Ureter (tissue), 1 donor: Measurements from ENCODE around the gene LRRC3B. TPM values are rescaled to one million over a fixed set of nuclear protein-coding genes. Genes with fewer than 3 reads are reported as not detected.
"Not testable (repeated sequence)": the region's sequence is repeated elsewhere in the genome, so short reads cannot be mapped to it uniquely, and the experiment has no call there.

Source experiments
- DNase-seq: peaks from one replicate; pipeline ENCODE4 v3.0.0-alpha.2; 2020; ENCODE audit warnings: low spot score
- total RNA-seq: library from RNA; stranded (reverse); gene quantifications from one replicate; pipeline ENCODE4 v1.2.4, GENCODE V29; 2023
- donor health status: DM: yes; HTN: yes; CAD: no.

LRRC3B gene, protein sequence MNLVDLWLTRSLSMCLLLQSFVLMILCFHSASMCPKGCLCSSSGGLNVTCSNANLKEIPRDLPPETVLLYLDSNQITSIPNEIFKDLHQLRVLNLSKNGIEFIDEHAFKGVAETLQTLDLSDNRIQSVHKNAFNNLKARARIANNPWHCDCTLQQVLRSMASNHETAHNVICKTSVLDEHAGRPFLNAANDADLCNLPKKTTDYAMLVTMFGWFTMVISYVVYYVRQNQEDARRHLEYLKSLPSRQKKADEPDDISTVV
- 0.62 TPM for total RNA-seq

GRCh38 chr3:26622621-26623418, at the start of gene LRRC3B:
TSS of gene LRRC3B (plus strand) at chr3:26622772. CDS start at chr3:26709673, 86,901 bp downstream.
- no peak for DNase-seq

DNA sequence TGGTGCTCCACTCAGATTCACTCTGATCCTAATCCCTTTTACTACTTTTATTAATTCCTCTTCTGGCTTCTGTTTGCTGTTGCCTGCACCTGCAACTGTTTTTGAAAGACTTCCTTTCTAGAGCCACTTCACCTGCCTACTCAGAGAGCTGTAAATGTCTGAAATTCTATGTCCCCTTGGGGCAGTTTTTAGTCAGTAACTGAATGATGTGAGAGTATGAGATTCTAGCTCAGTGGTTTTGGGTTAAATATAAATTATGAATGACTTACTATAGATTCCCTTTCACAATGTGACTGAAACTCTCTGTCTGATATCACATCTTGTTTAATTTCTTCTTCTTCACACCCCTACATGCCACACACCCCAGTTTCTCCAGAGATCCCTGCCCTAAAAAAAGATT, 47.8 kb upstream of the LRRC3B start:
- no peak for DNase-seq

- no peak for DNase-seq
Measured at GRCh38 chr3:26579116-26579515, 43.5 kb upstream of the LRRC3B start.

DNA sequence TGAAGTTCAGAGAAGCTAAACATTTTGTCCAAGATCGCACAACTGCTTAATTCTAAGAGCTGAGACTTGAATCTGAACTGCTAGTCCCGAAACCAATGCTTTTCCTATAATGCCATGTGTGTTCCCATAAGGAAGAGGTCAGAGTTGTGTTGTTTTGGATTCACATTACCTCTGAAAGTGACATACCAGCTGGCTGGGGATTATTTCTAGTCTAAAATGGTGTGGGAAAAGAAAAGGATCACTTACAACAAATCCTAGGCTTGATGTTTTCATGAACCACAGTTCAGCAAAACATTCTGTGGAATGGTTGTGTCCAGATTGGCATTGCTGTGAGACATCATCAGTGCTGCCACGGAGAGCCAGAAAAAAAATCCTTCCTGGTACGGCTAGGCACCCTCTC, 35.0 kb upstream of the LRRC3B start:
- DNase-seq: no peak

DNA sequence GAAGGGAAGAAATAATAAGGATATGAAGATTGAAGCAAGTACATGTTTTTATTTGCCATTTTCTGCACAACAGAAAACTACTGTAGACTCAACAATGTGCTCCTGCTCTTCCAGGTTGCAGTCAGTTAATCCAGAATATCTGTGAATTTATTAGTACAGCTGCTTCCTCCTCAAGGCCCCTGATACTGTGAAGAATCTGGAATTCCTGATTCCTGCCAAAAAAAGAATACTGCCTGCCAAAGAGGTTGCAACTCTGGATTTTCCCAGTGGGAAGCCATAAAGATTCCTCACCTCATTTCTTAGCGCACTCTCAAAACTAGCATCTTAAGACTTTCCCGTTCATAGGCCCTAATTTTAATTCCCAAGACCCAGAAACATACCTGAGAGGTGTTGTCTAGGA, 33.6 kb upstream of the LRRC3B start:
- no peak for DNase-seq

DNA sequence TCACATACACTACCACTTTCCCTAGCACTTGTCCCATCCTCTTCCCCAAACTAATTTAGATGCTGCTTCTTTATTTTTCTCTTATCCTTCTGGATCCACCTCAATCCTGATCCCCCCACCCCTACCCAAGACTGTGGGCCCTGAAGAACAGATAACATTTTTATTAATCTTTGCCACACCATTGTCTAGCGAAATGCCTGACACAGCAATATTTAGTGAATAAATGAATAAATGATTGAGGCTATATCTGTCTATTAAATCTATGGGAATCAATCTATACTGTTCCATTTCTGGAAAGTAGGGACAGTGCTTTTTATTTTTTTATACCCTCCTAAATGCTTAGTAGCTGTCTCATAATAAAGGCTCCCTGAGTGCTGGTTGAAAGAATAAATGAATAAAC, 32.9 kb upstream of the LRRC3B start:
- no peak for DNase-seq

DNA sequence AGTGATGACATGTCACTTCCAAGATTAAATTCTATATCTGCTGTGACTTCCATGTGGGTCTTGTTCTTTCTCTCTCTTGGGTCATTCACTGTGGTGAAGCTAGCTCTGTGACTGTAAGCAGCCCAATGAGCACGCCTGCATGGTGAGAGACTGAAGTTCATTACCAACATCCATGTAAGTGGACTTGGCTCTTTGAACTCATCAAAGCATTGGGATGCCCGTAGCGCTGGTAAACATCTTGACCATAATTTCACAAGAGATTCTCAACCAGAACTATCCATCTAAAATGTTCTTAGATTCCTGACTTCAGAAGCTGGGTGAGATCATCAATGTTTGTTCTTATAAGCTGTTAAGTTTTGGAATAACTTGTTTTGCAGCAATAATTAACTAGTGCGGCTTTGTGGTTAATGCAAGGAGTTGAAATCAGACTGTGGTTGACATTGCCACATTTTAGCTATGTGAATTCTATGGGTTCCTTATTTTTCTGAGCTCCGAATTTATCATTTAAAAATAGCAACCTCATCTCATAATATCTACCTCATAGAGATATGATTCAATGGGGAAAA, 31.6 kb upstream of the LRRC3B start:
- DNase-seq: no peak

DNA sequence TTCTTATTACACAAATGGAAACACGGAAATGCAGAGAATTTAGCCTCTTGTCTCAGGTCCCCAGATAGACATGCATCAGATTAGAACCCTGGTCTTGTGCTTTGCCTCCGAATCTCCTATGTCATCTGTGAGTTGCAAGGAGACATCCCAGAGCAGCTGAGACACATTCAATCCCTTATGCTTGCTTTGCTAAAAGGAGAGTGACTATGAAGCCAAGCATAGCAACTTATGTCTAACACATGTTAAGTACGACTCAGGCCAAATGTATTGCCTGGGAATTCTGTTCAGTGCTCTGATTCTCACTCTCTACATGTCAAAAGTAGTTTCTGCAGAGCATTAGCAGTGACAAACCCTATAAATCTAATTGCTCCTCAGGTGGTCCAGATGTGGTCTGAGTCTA, 30.6 kb upstream of the LRRC3B start:
- DNase-seq: no peak

DNA sequence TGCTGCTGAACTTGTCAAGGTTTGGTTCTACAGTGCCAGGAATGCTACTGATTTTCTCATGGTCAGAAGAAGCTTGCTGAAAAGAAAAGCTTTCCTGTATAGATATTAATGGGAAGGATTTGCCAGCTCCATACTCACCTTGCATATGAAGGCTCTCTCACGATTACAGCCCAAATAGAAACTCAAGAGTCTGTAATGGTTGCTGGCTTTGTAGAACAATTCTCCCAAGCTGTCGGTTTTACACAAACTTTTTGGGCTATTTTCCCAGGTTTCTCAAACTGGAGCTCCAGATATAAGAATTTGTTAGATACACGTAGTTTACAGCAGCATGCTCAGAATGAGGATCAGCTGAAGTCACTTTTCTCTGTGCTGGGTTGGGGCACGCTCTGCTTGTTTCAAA, 30.1 kb upstream of the LRRC3B start:
- no peak for DNase-seq

GRCh38 chr3:26596335-26596734, 26.2 kb upstream of the LRRC3B start:
- no peak for DNase-seq

DNA sequence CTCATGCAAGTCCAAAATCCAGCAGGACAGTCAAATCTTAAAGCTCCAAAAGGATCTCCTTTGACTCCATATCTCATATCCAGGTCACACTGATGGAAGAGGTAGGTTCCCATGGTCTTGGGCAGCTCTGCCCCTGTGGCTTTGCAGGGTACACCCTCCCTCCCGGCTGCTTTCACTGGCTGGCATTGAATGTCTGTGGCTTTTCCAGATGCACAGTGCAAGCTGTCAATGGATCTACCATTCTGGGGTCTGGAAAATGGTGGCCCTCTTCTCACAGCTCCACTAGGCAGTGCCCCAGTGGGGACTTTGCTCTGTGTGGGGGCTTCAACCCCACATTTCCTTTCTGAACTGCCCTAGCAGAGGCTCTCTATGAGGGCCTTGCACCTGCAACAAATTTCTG, 19.3 kb upstream of the LRRC3B start:
- not testable (repeated sequence) for DNase-seq

DNA sequence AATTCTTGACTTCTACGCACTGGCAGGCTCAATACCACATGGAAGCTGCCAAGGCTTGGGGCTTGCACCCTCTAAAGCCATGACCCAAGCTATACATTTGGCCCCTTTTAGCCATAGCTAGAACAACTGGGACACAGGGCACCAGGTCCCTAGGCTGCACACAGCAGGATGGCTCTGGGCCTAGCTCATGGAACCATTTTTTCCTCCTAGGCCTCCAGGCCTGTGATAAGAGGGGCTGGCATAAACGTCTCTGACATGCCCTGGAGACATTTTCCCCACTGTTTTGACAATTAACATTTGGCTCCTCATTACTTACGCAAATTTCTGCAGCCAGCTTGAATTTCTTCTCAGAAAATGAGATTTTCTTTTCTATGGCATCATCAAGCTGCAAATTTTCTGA, 18.8 kb upstream of the LRRC3B start:
- not testable (repeated sequence) for DNase-seq

- DNase-seq: no peak
Measured at GRCh38 chr3:26614006-26614685, 8.4 kb upstream of the LRRC3B start.

DNA sequence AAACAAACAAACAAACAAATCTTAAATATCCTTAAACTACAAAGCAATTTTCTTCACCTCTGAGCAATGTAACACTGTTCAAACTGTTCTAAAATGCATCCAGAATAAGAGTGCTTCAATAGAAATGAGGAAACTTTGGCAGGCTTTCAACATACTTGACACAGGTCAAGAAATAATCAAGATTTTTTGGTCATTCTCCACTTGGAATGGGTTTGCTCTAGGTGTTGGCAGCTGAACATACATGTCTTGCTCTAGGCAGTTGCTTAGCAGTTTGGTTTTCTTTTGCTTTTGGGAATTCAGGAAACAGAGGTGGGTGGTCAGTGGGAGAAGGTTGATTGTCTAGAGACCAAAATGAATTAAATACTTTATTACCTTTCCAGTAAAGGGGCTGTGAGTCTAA, 1.4 kb upstream of the LRRC3B start:
- DNase-seq: no peak

GRCh38 chr3:26621906-26622620, 509 bp upstream of the LRRC3B start:
- no peak for DNase-seq

- no peak for DNase-seq
Measured at GRCh38 chr3:26623419-26624208, 1.0 kb downstream of the LRRC3B start.

DNA sequence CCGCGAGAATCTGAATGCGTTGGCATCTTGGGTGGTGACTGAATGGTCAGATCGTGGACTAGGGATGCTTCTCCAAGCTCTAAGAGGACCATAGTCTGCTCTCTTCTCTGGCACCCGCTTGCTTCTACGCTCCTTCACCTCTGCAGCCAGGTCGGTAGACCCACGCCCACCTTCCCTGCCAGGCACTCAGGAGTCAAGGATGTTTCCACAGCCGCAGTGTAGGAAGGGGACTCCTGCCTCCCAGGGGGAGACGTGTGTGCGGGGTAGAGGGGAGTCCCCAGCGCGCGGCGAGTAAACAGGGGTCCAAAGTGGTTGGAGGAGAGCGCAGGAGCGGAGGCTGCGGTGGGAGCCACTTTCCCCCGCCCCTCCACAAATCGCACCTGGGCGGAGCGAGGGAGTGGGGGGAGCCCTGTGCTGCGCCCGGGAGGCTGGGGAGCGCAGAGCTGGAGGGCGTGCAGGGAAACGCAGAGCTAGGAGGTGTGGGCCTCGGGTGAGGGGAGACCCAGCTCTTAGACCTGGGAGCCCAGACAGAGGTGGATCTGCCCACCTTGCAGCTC, 1.7 kb downstream of the LRRC3B start:
- DNase-seq: no peak

GRCh38 chr3:26625187-26625586, 2.6 kb downstream of the LRRC3B start:
- DNase-seq: no peak

DNA sequence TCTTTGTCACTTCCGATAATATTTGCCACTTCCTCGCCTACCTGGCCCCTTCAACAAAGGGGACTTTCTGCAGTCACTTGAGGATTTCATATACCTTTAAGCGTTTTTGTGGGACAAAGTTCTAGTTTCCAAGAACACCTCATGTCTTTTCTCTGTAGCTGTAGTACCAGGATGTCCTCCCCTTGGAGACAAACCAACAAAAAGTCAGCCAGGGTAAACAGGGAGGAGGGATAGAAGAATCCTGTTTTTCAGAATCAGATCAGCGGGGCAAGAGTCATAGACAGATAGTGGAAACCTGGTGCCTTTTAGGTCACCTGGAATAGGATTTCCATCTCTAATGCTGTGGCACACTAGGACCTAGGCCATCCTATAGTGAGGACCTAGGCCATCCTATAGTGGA, 4.5 kb downstream of the LRRC3B start:
- DNase-seq: no peak

DNA sequence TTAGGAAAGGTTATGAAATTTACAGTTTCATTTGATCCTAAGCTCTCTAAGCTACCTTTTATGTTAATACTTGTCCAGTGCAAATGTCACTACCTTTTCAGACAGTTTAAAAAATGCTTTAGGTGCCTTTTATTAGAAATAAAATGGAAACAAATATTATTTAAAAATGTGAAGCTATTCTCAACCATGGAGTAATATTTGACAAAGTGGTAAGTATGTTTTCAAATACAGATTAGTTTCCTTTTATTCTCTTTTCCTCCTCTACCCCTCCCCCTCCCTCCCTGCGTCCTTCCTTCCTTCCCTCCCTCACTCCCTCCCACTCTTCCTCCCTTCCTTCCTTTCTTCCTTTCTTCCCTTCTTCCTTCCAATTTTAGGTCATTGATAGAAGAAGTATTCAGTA, 6.3 kb downstream of the LRRC3B start:
- DNase-seq: no peak
